Retinal pigment epithelial cell (primary cell): ENCODE measurements around the gene MFAP3L.
A peak's percentile ranks its signal among the peaks of the same experiment; 100 is the strongest.

ENCODE experiments used
- DNase-seq: peaks from one replicate; pipeline ENCODE4 v3.0.0-alpha.2; 2010; ENCODE audit warnings: low read depth
- H3K4me3 ChIP-seq: 2 replicates; pipeline ENCODE4 v1.5.1; 2011; ENCODE audit warnings: mild to moderate bottlenecking, low read length, control low read depth, moderate library complexity
- TF ChIP-seq, protein P1 (sequence below): conservative IDR thresholded peaks from 2 replicates; pipeline ENCODE4 v1.5.1; 2011; ENCODE audit warnings: low read depth, low read length, control low read depth, inconsistent platforms

Gene MFAP3L

DNA sequence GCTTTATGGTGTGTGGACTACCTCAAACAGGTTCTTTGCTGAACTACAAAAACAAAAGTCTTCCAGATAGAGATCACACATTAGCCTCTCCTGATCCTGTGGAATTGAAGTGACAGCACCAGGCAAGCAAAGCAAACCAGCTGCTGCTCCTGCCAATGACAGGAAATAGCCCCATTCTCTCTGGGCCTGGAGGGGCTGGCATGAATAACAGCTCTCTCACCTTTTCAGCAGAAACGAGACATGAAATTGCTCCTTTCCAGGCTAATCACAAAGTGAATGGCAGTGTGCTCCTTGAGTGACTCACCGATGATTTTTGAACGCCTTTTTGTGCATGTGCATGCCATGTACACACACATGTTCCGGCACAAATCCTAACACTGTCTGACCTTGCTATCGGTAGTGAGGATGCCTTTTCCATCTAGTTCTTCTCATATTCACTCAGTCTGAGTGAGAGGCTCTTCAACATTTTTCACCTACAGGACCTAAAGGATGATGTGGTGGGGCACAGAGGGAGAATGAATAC lies 24.4 kb downstream of the MFAP3L start:
- H3K4me3 ChIP-seq: no peak overlapping the region
- TF ChIP-seq, protein P1, sequence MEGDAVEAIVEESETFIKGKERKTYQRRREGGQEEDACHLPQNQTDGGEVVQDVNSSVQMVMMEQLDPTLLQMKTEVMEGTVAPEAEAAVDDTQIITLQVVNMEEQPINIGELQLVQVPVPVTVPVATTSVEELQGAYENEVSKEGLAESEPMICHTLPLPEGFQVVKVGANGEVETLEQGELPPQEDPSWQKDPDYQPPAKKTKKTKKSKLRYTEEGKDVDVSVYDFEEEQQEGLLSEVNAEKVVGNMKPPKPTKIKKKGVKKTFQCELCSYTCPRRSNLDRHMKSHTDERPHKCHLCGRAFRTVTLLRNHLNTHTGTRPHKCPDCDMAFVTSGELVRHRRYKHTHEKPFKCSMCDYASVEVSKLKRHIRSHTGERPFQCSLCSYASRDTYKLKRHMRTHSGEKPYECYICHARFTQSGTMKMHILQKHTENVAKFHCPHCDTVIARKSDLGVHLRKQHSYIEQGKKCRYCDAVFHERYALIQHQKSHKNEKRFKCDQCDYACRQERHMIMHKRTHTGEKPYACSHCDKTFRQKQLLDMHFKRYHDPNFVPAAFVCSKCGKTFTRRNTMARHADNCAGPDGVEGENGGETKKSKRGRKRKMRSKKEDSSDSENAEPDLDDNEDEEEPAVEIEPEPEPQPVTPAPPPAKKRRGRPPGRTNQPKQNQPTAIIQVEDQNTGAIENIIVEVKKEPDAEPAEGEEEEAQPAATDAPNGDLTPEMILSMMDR: no peak
- no peak for DNase-seq

DNA sequence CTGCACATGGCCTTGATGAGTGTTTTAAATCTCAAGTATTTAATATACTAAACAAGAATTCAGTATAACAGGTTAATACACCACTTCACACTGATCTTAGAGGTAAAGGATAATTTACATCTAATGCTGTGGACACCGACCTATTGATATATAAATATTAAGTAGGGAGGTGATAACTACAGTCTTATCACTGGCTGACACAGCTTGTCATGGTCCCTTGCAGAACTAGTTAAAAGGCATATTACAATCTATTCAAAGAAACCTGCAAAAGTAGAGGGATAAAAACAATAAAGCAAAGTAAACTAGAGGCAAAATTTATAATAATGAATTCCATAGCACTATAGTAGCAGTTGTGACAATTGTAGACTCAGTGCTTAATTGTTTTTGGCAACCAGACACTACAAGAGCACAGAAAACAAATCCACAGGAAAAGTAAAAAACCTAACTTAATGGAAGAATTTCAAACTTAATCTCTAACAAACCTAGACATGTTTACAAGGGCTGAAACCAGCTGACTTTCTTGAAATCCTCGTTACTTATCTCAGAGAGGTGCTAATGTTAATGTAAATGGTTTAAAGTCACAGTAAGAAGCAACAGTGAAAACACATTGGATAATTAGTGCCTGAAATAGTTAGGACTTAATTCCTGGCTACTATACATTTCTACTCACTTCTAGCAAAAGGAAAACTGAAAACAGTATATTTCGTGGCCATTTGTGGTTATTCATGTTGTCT lies 25.0 kb downstream of the MFAP3L start:
- TF ChIP-seq, protein P1: no peak
- peak; percentile 71 for DNase-seq
- H3K4me3 ChIP-seq: no peak overlapping the region

- TF ChIP-seq, protein P1: no peak
- no peak for DNase-seq
- no peak overlapping the region for H3K4me3 ChIP-seq
These were observed 26.3 kb downstream of the MFAP3L start for GRCh38 chr4:169999923-170000322.

- DNase-seq: no peak
- TF ChIP-seq, protein P1: no peak
These were observed 27.2 kb downstream of the MFAP3L start for GRCh38 chr4:169998981-169999380.

GRCh38 chr4:169996379-169997240 lies 29.6 kb downstream of the MFAP3L start:
- H3K4me3 ChIP-seq: no peak overlapping the region
- no peak for DNase-seq
- TF ChIP-seq, protein P1: no peak

More at GRCh38 chr4:169998981-169999380, 27.2 kb downstream of the MFAP3L start:
- H3K4me3 ChIP-seq: no peak overlapping the region

DNA sequence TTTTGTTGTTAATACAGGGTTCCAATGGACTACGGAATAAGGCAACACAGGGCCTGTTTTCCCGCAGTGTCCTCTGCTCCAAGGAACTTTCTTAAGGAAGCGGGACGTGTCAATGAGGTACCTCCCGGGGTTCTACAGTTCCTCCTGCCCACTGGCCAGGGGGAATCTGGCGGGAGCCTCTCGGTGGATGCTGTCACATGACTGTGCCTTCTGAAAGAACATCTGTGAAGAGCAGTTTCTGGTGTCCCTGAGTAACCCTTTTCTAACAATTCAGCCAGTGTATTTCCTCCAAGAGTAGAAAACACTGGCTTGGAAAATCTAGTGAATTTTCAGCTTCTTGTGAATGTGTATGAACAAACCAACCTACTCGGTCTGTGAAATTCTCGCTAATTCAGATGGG lies 32.7 kb downstream of the MFAP3L start:
- no peak overlapping the region for H3K4me3 ChIP-seq
- no peak for DNase-seq
- TF ChIP-seq, protein P1: no peak
